ENCODE measurements around the gene LRMDA. TPM values are rescaled to one million over a fixed set of nuclear protein-coding genes. Genes with fewer than 3 reads are reported as not detected.

LRMDA gene
- total and polyA plus RNA-seq, 12 donors = 30.7 to 132 (median 78.1) TPM

- 0 to 1% (median 0%) methylated on average over 20 to 42 of the region's 42 CpGs for WGBS, 4 donors
- H3K27ac ChIP-seq = peak overlapping the region; percentile 73 to 99 (median 95)
- intact Hi-C loops (cut with DNase I) = loop anchor here (5.0 to 10.0 kb wide), 8 partner anchors 62 to 685 kb away; no protein-coding TSS in a partner anchor
- H3K9me3 ChIP-seq (replicated peaks in 1 of 3) = no peaks in the 10 kb centered on the region
- H3K27me3 ChIP-seq = no peaks in the 10 kb centered on the region
- H3K4me1 ChIP-seq (replicated peaks in 1 of 2) = peaks cover 0 to 22% of the 10 kb centered on the region in 2 donors
- TF ChIP-seq, protein P1, sequence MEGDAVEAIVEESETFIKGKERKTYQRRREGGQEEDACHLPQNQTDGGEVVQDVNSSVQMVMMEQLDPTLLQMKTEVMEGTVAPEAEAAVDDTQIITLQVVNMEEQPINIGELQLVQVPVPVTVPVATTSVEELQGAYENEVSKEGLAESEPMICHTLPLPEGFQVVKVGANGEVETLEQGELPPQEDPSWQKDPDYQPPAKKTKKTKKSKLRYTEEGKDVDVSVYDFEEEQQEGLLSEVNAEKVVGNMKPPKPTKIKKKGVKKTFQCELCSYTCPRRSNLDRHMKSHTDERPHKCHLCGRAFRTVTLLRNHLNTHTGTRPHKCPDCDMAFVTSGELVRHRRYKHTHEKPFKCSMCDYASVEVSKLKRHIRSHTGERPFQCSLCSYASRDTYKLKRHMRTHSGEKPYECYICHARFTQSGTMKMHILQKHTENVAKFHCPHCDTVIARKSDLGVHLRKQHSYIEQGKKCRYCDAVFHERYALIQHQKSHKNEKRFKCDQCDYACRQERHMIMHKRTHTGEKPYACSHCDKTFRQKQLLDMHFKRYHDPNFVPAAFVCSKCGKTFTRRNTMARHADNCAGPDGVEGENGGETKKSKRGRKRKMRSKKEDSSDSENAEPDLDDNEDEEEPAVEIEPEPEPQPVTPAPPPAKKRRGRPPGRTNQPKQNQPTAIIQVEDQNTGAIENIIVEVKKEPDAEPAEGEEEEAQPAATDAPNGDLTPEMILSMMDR (IDR thresholded peaks at IDR 0.05) = no peak
- TF ChIP-seq POLR2A (IDR thresholded peaks at IDR 0.05) = no peak
- DNase-seq = peak; percentile 48 to 79 (median 76)
- peaks cover 0 to 19% of the 10 kb centered on the region in 2 donors for H3K36me3 ChIP-seq (replicated peaks in 1 of 2)
- peak overlapping the region in 3 of 4 donors; percentile 66 to 99 (median 72) for H3K4me3 ChIP-seq
These were observed 28.8 kb upstream of the LRMDA start for GRCh38 chr10:75402486-75403143.

GRCh38 chr10:75403144-75403938, 28.1 kb upstream of the LRMDA start:
- TF ChIP-seq, protein P1 (IDR thresholded peaks at IDR 0.05) = no peak
- TF ChIP-seq POLR2A (IDR thresholded peaks at IDR 0.05) = peak in 1 of 2 donors; percentile 52
- peak; percentile 67 to 78 (median 76) for DNase-seq
- no peaks in the 10 kb centered on the region for H3K27me3 ChIP-seq
- peak overlapping the region; percentile 73 to 99 (median 95) for H3K27ac ChIP-seq
- H3K9me3 ChIP-seq (replicated peaks in 1 of 3) = no peaks in the 10 kb centered on the region
- WGBS, 4 donors = 0 to 1% (median 0%) methylated on average over 32 to 56 of the region's 56 CpGs
- H3K4me3 ChIP-seq = peak overlapping the region; percentile 0 to 99 (median 69)
- H3K36me3 ChIP-seq (replicated peaks in 1 of 2) = peaks cover 0 to 16% of the 10 kb centered on the region in 2 donors
- intact Hi-C loops (cut with DNase I) = loop anchor here (5.0 to 10.0 kb wide), 8 partner anchors 61 to 684 kb away; no protein-coding TSS in a partner anchor
- peaks cover 0 to 15% of the 10 kb centered on the region in 2 donors for H3K4me1 ChIP-seq (replicated peaks in 1 of 2)

GRCh38 chr10:75403939-75404814, 27.2 kb upstream of the LRMDA start:
- intact Hi-C loops (cut with DNase I) = loop anchor here (5.0 to 10.0 kb wide), 8 partner anchors 61 to 683 kb away; no protein-coding TSS in a partner anchor
- Histone ChIP-seq H3K27me3 (no peaks in the 10 kb centered on the region), H3K4me1 (replicated peaks in 1 of 2) (peaks cover 0 to 15% of the 10 kb centered on the region in 2 donors), H3K4me3 (peak overlapping the region; percentile 56 to 99 (median 69)), H3K36me3 (replicated peaks in 1 of 2) (peaks cover 0 to 7% of the 10 kb centered on the region in 2 donors), H3K9me3 (replicated peaks in 1 of 3) (no peaks in the 10 kb centered on the region), H3K27ac (peak overlapping the region; percentile 73 to 99 (median 95))
- TF ChIP-seq POLR2A (IDR thresholded peaks at IDR 0.05) = peak; percentile 7 to 66
- TF ChIP-seq, protein P1 (IDR thresholded peaks at IDR 0.05) = no peak
- peak; percentile 49 to 79 (median 72) for DNase-seq
- 8 to 21% (median 13%) methylated on average over 22 to 58 of the region's 58 CpGs for WGBS, 4 donors

All from adrenal gland (tissue), 12 donors.